GM12801 (cell line): ENCODE measurements around the gene TMEM108.

Experiments used
- CTCF ChIP-seq: IDR thresholded peaks from one replicate; pipeline ENCODE4 v1.5.1; 2011; ENCODE audit warnings: control low read depth; ENCODE audit not compliant: insufficient read length; ENCODE audit errors: extremely low read depth

TMEM108 gene

GRCh38 chr3:133210656-133211055 is 172.5 kb downstream of the TMEM108 start:
- TF ChIP-seq CTCF: no peak

- TF ChIP-seq CTCF: no peak
Observed at GRCh38 chr3:133211449-133211848, 173.3 kb downstream of the TMEM108 start.

- TF ChIP-seq CTCF: no peak
Observed at GRCh38 chr3:133211856-133212255, 173.7 kb downstream of the TMEM108 start.

- no peak for TF ChIP-seq CTCF
Observed at GRCh38 chr3:133213937-133214336, 175.7 kb downstream of the TMEM108 start.

GRCh38 chr3:133227813-133228212 is 189.6 kb downstream of the TMEM108 start:
- no peak for TF ChIP-seq CTCF

GRCh38 chr3:133230195-133230594 is 192.0 kb downstream of the TMEM108 start:
- no peak for TF ChIP-seq CTCF

- TF ChIP-seq CTCF: no peak
Observed at GRCh38 chr3:133236901-133237300, 198.7 kb downstream of the TMEM108 start.

- TF ChIP-seq CTCF: no peak
Observed at GRCh38 chr3:133237380-133237779, 199.2 kb downstream of the TMEM108 start.
